Measurements from ENCODE around the gene MAOA.

- no peak for TF ChIP-seq CTCF (IDR thresholded peaks at IDR 0.05; ENCODE audit: extremely low read depth in 1 of 2, insufficient read depth in 1 of 2, low read depth in 1 of 2, low read length in 2 of 2)
- TF ChIP-seq MAX (IDR thresholded peaks at IDR 0.05; ENCODE audit: insufficient read depth, insufficient read length) = no peak
- TF ChIP-seq POLR2A (IDR thresholded peaks at IDR 0.05; ENCODE audit: low read depth, low read length) = no peak
- no peak for TF ChIP-seq FOS (IDR thresholded peaks at IDR 0.05; ENCODE audit: borderline replicate concordance, insufficient read depth, low read length)
- TF ChIP-seq EZH2 (IDR thresholded peaks at IDR 0.05; ENCODE audit: borderline replicate concordance, low read depth, low read length, severe bottlenecking) = no peak
- TF ChIP-seq GATA2 (IDR thresholded peaks at IDR 0.05; ENCODE audit: insufficient read depth, insufficient read length, low read depth, low read length) = no peak
Observed at GRCh38 chrX:43627147-43627546, 29.0 kb upstream of the MAOA start.
